DOHH2 (cell line): ENCODE measurements around the gene SF1.

Source experiments
- H3F3A ChIP-seq: fragments of 200-600 bp; sonication (generic), shearing (Covaris generic); 2 replicates; pipeline ENCODE4 v1.6.0; 2016; ENCODE audit warnings: antibody characterized with exemption, mild to moderate bottlenecking; ENCODE audit not compliant: control insufficient read depth, insufficient read depth
- H3K27ac ChIP-seq: fragments of 200-600 bp; sonication (generic); 2 replicates; pipeline ENCODE4 v1.5.1; 2014; ENCODE audit warnings: low read depth, mild to moderate bottlenecking, low read length, moderate library complexity
- H3K27me3 ChIP-seq: fragments of 200-600 bp; sonication (generic); 2 replicates; pipeline ENCODE4 v1.6.1; 2014; ENCODE audit warnings: mild to moderate bottlenecking, low read length, mixed read lengths; ENCODE audit not compliant: control insufficient read depth
- H3K36me3 ChIP-seq: fragments of 200-600 bp; sonication (generic); 2 replicates; pipeline ENCODE4 v1.6.1; 2014; ENCODE audit warnings: mild to moderate bottlenecking, low read length, moderate library complexity, mixed read lengths; ENCODE audit not compliant: control insufficient read depth
- H3K4me1 ChIP-seq: fragments of 200-600 bp; sonication (generic); 2 replicates; pipeline ENCODE4 v1.6.1; 2014; ENCODE audit warnings: mild to moderate bottlenecking, low read length, mixed read lengths; ENCODE audit not compliant: control insufficient read depth
- H3K4me2 ChIP-seq: fragments of 200-600 bp; sonication (generic); 2 replicates; pipeline ENCODE4 v1.6.0; 2014; ENCODE audit warnings: mild to moderate bottlenecking, low read length, moderate library complexity
- H3K4me3 ChIP-seq: fragments of 200-600 bp; sonication (generic); 2 replicates; pipeline ENCODE4 v1.5.1; 2014; ENCODE audit warnings: mild to moderate bottlenecking, low read length, mixed read lengths
- H3K79me2 ChIP-seq: fragments of 200-600 bp; sonication (generic); 2 replicates; pipeline ENCODE4 v1.6.1; 2014; ENCODE audit warnings: mild to moderate bottlenecking, low read length, mixed read lengths; ENCODE audit not compliant: control insufficient read depth
- H3K9me2 ChIP-seq: fragments of 200-600 bp; sonication (generic); replicated peaks from 2 replicates; pipeline ENCODE4 v1.6.1; 2014; ENCODE audit warnings: mild to moderate bottlenecking, low read length, mixed read lengths; ENCODE audit not compliant: control insufficient read depth
- H3K9me3 ChIP-seq: fragments of 200-600 bp; sonication (generic); 2 replicates; pipeline ENCODE4 v1.6.1; 2014; ENCODE audit warnings: antibody characterized with exemption, low read length, mixed read lengths; ENCODE audit not compliant: control insufficient read depth, insufficient read depth
- H4K20me1 ChIP-seq: fragments of 200-600 bp; sonication (generic); 2 replicates; pipeline ENCODE4 v1.6.0; 2014; ENCODE audit warnings: low read depth, mild to moderate bottlenecking, antibody characterized with exemption, low read length, moderate library complexity; ENCODE audit not compliant: control insufficient read depth, insufficient read depth
- CTCF ChIP-seq: fragments of 200-600 bp; sonication (generic); IDR thresholded peaks from one replicate; pipeline ENCODE4 v1.5.1; 2014; ENCODE audit warnings: antibody characterized with exemption, mild to moderate bottlenecking, low read depth, low read length; ENCODE audit not compliant: poor library complexity, severe bottlenecking
- EZH2phosphoT487 ChIP-seq: fragments of 200-600 bp; sonication (generic); IDR thresholded peaks from 2 replicates; pipeline ENCODE4 v1.6.1; 2017; ENCODE audit warnings: borderline replicate concordance, mild to moderate bottlenecking, antibody characterized with exemption, low read length, moderate library complexity, mixed read lengths

Gene SF1

DNA sequence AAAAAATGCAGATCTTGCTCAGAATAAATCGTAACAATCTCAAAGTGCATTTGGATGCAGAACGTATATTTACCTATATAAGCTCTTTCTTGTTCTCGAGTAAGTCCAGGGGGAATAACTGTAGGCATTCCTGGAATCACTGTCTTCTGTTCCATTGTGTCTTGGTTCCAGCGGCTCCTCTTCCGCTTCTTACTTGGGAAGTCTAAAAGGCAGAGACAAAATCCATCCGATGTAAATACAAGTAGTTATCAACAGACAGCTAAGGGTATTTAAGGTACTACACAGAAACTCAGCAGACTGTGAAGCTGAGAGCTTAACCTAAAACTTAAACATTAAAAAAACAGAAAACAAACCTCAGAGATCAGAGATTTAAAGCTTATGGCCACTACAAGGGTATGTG is 1.9 kb downstream of the SF1 start:
- Histone ChIP-seq H3K4me1 (peaks cover 74% of the 10 kb centered on the region), H3K9me3 (no peaks in the 10 kb centered on the region), H3K79me2 (peaks cover 77% of the 10 kb centered on the region), H3K36me3 (peaks cover 77% of the 10 kb centered on the region), H3K9me2 (no peaks in the 10 kb centered on the region), H3F3A (peaks cover 72% of the 10 kb centered on the region), H3K4me2 (peak overlapping the region; percentile 85), H4K20me1 (peaks cover 39% of the 10 kb centered on the region), H3K4me3 (peak overlapping the region; percentile 96), H3K27me3 (no peaks in the 10 kb centered on the region), H3K27ac (peak overlapping the region; percentile 86)
- TF ChIP-seq EZH2phosphoT487 (no peak), CTCF (no peak)

GRCh38 chr11:64774144-64774543 is 4.2 kb downstream of the SF1 start:
- H3K79me2 ChIP-seq, result peaks cover 87% of the 10 kb centered on the region
- H3K4me3 ChIP-seq, result peak overlapping the region; percentile 57
- H3K27ac ChIP-seq, result peak overlapping the region; percentile 86
- peaks cover 70% of the 10 kb centered on the region for H3K4me1 ChIP-seq
- TF ChIP-seq EZH2phosphoT487, result no peak
- TF ChIP-seq CTCF, result no peak
- peak overlapping the region; percentile 85 for H3K4me2 ChIP-seq
- H3F3A ChIP-seq, result peaks cover 82% of the 10 kb centered on the region
- no peaks in the 10 kb centered on the region for H3K9me2 ChIP-seq
- H3K27me3 ChIP-seq, result no peaks in the 10 kb centered on the region
- peaks cover 84% of the 10 kb centered on the region for H3K36me3 ChIP-seq
- peaks cover 56% of the 10 kb centered on the region for H4K20me1 ChIP-seq
- no peaks in the 10 kb centered on the region for H3K9me3 ChIP-seq

- Histone ChIP-seq H3F3A (peaks cover 94% of the 10 kb centered on the region), H3K79me2 (peaks cover 98% of the 10 kb centered on the region), H3K9me3 (no peaks in the 10 kb centered on the region), H3K27ac (peak overlapping the region; percentile 86), H3K36me3 (peaks cover 100% of the 10 kb centered on the region), H3K4me1 (peaks cover 84% of the 10 kb centered on the region), H3K4me2 (peak overlapping the region; percentile 85), H3K27me3 (no peaks in the 10 kb centered on the region), H3K4me3 (peak overlapping the region; percentile 57), H3K9me2 (no peaks in the 10 kb centered on the region), H4K20me1 (peaks cover 60% of the 10 kb centered on the region)
- TF ChIP-seq CTCF (no peak), EZH2phosphoT487 (no peak)
These were observed 5.9 kb downstream of the SF1 start for GRCh38 chr11:64772303-64773018.
